Adipose tissue (tissue), 3 donors: ENCODE results near the gene BMP3. TPM values are rescaled to one million over a fixed set of nuclear protein-coding genes. Genes with fewer than 3 reads are reported as not detected.

Experiments
- H3K27ac ChIP-seq: one replicate; pipeline ENCODE4 v1.5.1; 2013; ENCODE audit warnings: low read depth, low read length
- WGBS, 3 donors: extraction: QIAGEN DNeasy Blood & Tissue Kit; methylation state at CpG; one replicate each; pipeline ENCODE4 v1.1.7; 2013; 5-methylcytosine and 5-hydroxymethylcytosine counted together
- polyA plus RNA-seq, 3 donors: library from polyadenylated mRNA; stranded (reverse); fragments of 200-250 nt; gene quantifications; one replicate each; pipeline ENCODE4 v1.2.3, GENCODE V29; 2013
- donor health status: healthy with polysubstance abuse.
- donor health status: Bipolar disorder and iron deficiency.
- donor health status: healthy.

The BMP3 gene
- polyA plus RNA-seq, 3 donors = 0.01 to 1.7 (median 0.21) TPM

GRCh38 chr4:81038636-81039350, 8.3 kb downstream of the BMP3 start:
- WGBS, 3 donors = 56 to 76% (median 73%) methylated on average over 1 of the region's 1 CpG
- H3K27ac ChIP-seq = no peak overlapping the region

- 30 to 32% (median 31%) methylated on average over 4 of the region's 4 CpGs for WGBS, 3 donors
- no peak overlapping the region for H3K27ac ChIP-seq
Observed at GRCh38 chr4:81039351-81039972, 9.0 kb downstream of the BMP3 start.

GRCh38 chr4:81040012-81040659, 9.6 kb downstream of the BMP3 start:
- H3K27ac ChIP-seq = no peak overlapping the region
- 18 to 23% (median 22%) methylated on average over 4 of the region's 4 CpGs for WGBS, 3 donors

- H3K27ac ChIP-seq = no peak overlapping the region
- WGBS, 3 donors = 66 to 73% (median 66%) methylated on average over 5 of the region's 5 CpGs
Observed at GRCh38 chr4:81042578-81043365, 12.3 kb downstream of the BMP3 start.

GRCh38 chr4:81049330-81049729, 18.8 kb downstream of the BMP3 start:
- WGBS, 3 donors = 67 to 74% (median 69%) methylated on average over 4 of the region's 4 CpGs
- no peak overlapping the region for H3K27ac ChIP-seq

GRCh38 chr4:81049907-81050306, 19.4 kb downstream of the BMP3 start:
- 24 to 56% (median 49%) methylated on average over 3 of the region's 3 CpGs for WGBS, 3 donors
- no peak overlapping the region for H3K27ac ChIP-seq

GRCh38 chr4:81052119-81053068, 21.9 kb downstream of the BMP3 start:
- 37 to 60% (median 59%) methylated on average over 7 of the region's 7 CpGs for WGBS, 3 donors

GRCh38 chr4:81058621-81059020, 28.1 kb downstream of the BMP3 start:
- WGBS, 3 donors = 28 to 77% (median 68%) methylated on average over 1 of the region's 1 CpG
- H3K27ac ChIP-seq = no peak overlapping the region

More at GRCh38 chr4:81052119-81053068, 21.9 kb downstream of the BMP3 start:
- no peak overlapping the region for H3K27ac ChIP-seq

GRCh38 chr4:81060587-81061343, 30.3 kb downstream of the BMP3 start:
- H3K27ac ChIP-seq = no peak overlapping the region
- 68 to 77% (median 69%) methylated on average over 6 of the region's 6 CpGs for WGBS, 3 donors

- H3K27ac ChIP-seq = no peak overlapping the region
Observed at GRCh38 chr4:81061344-81061730, 30.8 kb downstream of the BMP3 start.

- no peak overlapping the region for H3K27ac ChIP-seq
- WGBS, 3 donors = 27 to 52% (median 52%) methylated on average over 1 of the region's 1 CpG
Observed at GRCh38 chr4:81062001-81062400, 31.5 kb downstream of the BMP3 start.

- WGBS, 3 donors = 57 to 75% (median 66%) methylated on average over 5 of the region's 5 CpGs
- no peak overlapping the region for H3K27ac ChIP-seq
Observed at GRCh38 chr4:81065446-81065845, 34.9 kb downstream of the BMP3 start.

- H3K27ac ChIP-seq = no peak overlapping the region
- WGBS, 3 donors = 7 to 12% (median 10%) methylated on average over 6 of the region's 6 CpGs
Observed at GRCh38 chr4:81069706-81070331, 39.3 kb downstream of the BMP3 start.

- H3K27ac ChIP-seq = no peak overlapping the region
- 24 to 56% (median 48%) methylated on average over 2 of the region's 2 CpGs for WGBS, 3 donors
Observed at GRCh38 chr4:81071013-81071412, 40.5 kb downstream of the BMP3 start.

GRCh38 chr4:81081156-81081555, 50.6 kb downstream of the BMP3 start:
- WGBS, 3 donors = 79 to 97% (median 94%) methylated on average over 5 of the region's 5 CpGs
- no peak overlapping the region for H3K27ac ChIP-seq

- H3K27ac ChIP-seq = no peak overlapping the region
Observed at GRCh38 chr4:81084029-81084428, 53.5 kb downstream of the BMP3 start.

- H3K27ac ChIP-seq = no peak overlapping the region
- 45 to 56% (median 48%) methylated on average over 3 of the region's 3 CpGs for WGBS, 3 donors
Observed at GRCh38 chr4:81084634-81085033, 54.1 kb downstream of the BMP3 start.
